ENCODE measurements around the gene CASR. TPM values are rescaled to one million over a fixed set of nuclear protein-coding genes. Genes with fewer than 3 reads are reported as not detected.
"Not testable (repeated sequence)": the region's sequence is repeated elsewhere in the genome, so short reads cannot be mapped to it uniquely, and the experiment has no call there.

The CASR gene
- total RNA-seq, 1 experiment from 2014 or later, result not detected

- no peaks in the 10 kb centered on the region for H3K36me3 ChIP-seq
- no peak overlapping the region for H3K27ac ChIP-seq
- H3K9me3 ChIP-seq (replicated peaks), result no peaks in the 10 kb centered on the region
- no peak overlapping the region for H3K4me3 ChIP-seq
- DNase-seq, result no peak
- no peaks in the 10 kb centered on the region for H3K27me3 ChIP-seq
- no peaks in the 10 kb centered on the region for H3K4me1 ChIP-seq
Measured at GRCh38 chr3:122189357-122189756, 5.9 kb downstream of the CASR start.

- DNase-seq, result no peak
- Histone ChIP-seq H3K27me3 (no peaks in the 10 kb centered on the region), H3K36me3 (no peaks in the 10 kb centered on the region), H3K4me1 (no peaks in the 10 kb centered on the region), H3K4me3 (no peak overlapping the region), H3K27ac (no peak overlapping the region), H3K9me3 (replicated peaks) (no peaks in the 10 kb centered on the region)
Measured at GRCh38 chr3:122190525-122190924, 7.1 kb downstream of the CASR start.

GRCh38 chr3:122198966-122199365 lies 15.5 kb downstream of the CASR start:
- H3K27me3 ChIP-seq, result no peaks in the 10 kb centered on the region
- no peaks in the 10 kb centered on the region for H3K9me3 ChIP-seq (replicated peaks)
- no peak overlapping the region for H3K4me3 ChIP-seq
- no peak overlapping the region for H3K27ac ChIP-seq
- no peak for DNase-seq
- H3K36me3 ChIP-seq, result no peaks in the 10 kb centered on the region
- H3K4me1 ChIP-seq, result no peaks in the 10 kb centered on the region

GRCh38 chr3:122199552-122199951 lies 16.1 kb downstream of the CASR start:
- Histone ChIP-seq H3K9me3 (replicated peaks) (no peaks in the 10 kb centered on the region), H3K27ac (no peak overlapping the region), H3K4me3 (no peak overlapping the region), H3K36me3 (no peaks in the 10 kb centered on the region), H3K4me1 (no peaks in the 10 kb centered on the region), H3K27me3 (no peaks in the 10 kb centered on the region)
- DNase-seq, result no peak

GRCh38 chr3:122200661-122201060 lies 17.2 kb downstream of the CASR start:
- H3K4me1 ChIP-seq, result no peaks in the 10 kb centered on the region
- H3K4me3 ChIP-seq, result no peak overlapping the region
- H3K27ac ChIP-seq, result no peak overlapping the region
- no peaks in the 10 kb centered on the region for H3K9me3 ChIP-seq (replicated peaks)
- H3K36me3 ChIP-seq, result no peaks in the 10 kb centered on the region
- H3K27me3 ChIP-seq, result no peaks in the 10 kb centered on the region
- DNase-seq, result no peak

GRCh38 chr3:122201476-122201875 lies 18.0 kb downstream of the CASR start:
- H3K27me3 ChIP-seq; DNase-seq; H3K4me1 ChIP-seq; H3K9me3 ChIP-seq (replicated peaks); H3K27ac ChIP-seq; H3K36me3 ChIP-seq; H3K4me3 ChIP-seq: not testable (repeated sequence)

GRCh38 chr3:122208579-122208978 lies 25.1 kb downstream of the CASR start:
- H3K4me1 ChIP-seq, result no peaks in the 10 kb centered on the region
- H3K4me3 ChIP-seq, result no peak overlapping the region
- no peaks in the 10 kb centered on the region for H3K36me3 ChIP-seq
- 0 out of 2 replicates have a peak, but pooled peaks cover 4% of the 10 kb centered on the region for H3K27me3 ChIP-seq
- H3K27ac ChIP-seq, result no peak overlapping the region
- DNase-seq, result no peak
- no peaks in the 10 kb centered on the region for H3K9me3 ChIP-seq (replicated peaks)

- Histone ChIP-seq H3K27ac (no peak overlapping the region), H3K9me3 (replicated peaks) (no peaks in the 10 kb centered on the region), H3K36me3 (no peaks in the 10 kb centered on the region)
Measured at GRCh38 chr3:122213650-122214049, 30.2 kb downstream of the CASR start.

GRCh38 chr3:122214711-122215110 lies 31.2 kb downstream of the CASR start:
- H3K9me3 ChIP-seq (replicated peaks), result no peaks in the 10 kb centered on the region
- H3K4me1 ChIP-seq, result no peaks in the 10 kb centered on the region
- no peaks in the 10 kb centered on the region for H3K36me3 ChIP-seq
- H3K27ac ChIP-seq, result no peak overlapping the region
- DNase-seq, result no peak
- H3K27me3 ChIP-seq, result no peaks in the 10 kb centered on the region
- no peak overlapping the region for H3K4me3 ChIP-seq

More at GRCh38 chr3:122213650-122214049, 30.2 kb downstream of the CASR start:
- Histone ChIP-seq H3K4me1 (no peaks in the 10 kb centered on the region), H3K27me3 (no peaks in the 10 kb centered on the region), H3K4me3 (no peak overlapping the region)
- no peak for DNase-seq

GRCh38 chr3:122215592-122216298 lies 32.3 kb downstream of the CASR start:
- H3K9me3 ChIP-seq (replicated peaks), result no peaks in the 10 kb centered on the region
- no peaks in the 10 kb centered on the region for H3K36me3 ChIP-seq
- no peak overlapping the region for H3K4me3 ChIP-seq
- no peak overlapping the region for H3K27ac ChIP-seq
- DNase-seq, result no peak
- H3K27me3 ChIP-seq, result no peaks in the 10 kb centered on the region
- no peaks in the 10 kb centered on the region for H3K4me1 ChIP-seq

GRCh38 chr3:122217901-122218300 lies 34.4 kb downstream of the CASR start:
- Histone ChIP-seq H3K27ac (no peak overlapping the region), H3K36me3 (no peaks in the 10 kb centered on the region), H3K9me3 (replicated peaks) (no peaks in the 10 kb centered on the region), H3K4me1 (no peaks in the 10 kb centered on the region), H3K4me3 (no peak overlapping the region), H3K27me3 (no peaks in the 10 kb centered on the region)
- DNase-seq, result no peak

GRCh38 chr3:122219242-122219872 lies 35.9 kb downstream of the CASR start:
- no peak overlapping the region for H3K27ac ChIP-seq

GRCh38 chr3:122227036-122227781 lies 43.7 kb downstream of the CASR start:
- Histone ChIP-seq H3K27ac (no peak overlapping the region), H3K27me3 (no peaks in the 10 kb centered on the region), H3K36me3 (no peaks in the 10 kb centered on the region), H3K4me1 (no peaks in the 10 kb centered on the region), H3K9me3 (replicated peaks) (no peaks in the 10 kb centered on the region), H3K4me3 (no peak overlapping the region)
- no peak for DNase-seq

More at GRCh38 chr3:122219242-122219872, 35.9 kb downstream of the CASR start:
- Histone ChIP-seq H3K36me3 (no peaks in the 10 kb centered on the region), H3K4me1 (no peaks in the 10 kb centered on the region), H3K4me3 (no peak overlapping the region), H3K27me3 (no peaks in the 10 kb centered on the region), H3K9me3 (replicated peaks) (no peaks in the 10 kb centered on the region)
- DNase-seq, result no peak

GRCh38 chr3:122230174-122230573 lies 46.7 kb downstream of the CASR start:
- no peaks in the 10 kb centered on the region for H3K27me3 ChIP-seq
- H3K27ac ChIP-seq, result no peak overlapping the region
- DNase-seq, result no peak
- no peaks in the 10 kb centered on the region for H3K4me1 ChIP-seq
- no peak overlapping the region for H3K4me3 ChIP-seq
- no peaks in the 10 kb centered on the region for H3K9me3 ChIP-seq (replicated peaks)
- H3K36me3 ChIP-seq, result no peaks in the 10 kb centered on the region

GRCh38 chr3:122231465-122232157 lies 48.1 kb downstream of the CASR start:
- DNase-seq, result no peak
- Histone ChIP-seq H3K9me3 (replicated peaks) (no peaks in the 10 kb centered on the region), H3K27me3 (no peaks in the 10 kb centered on the region), H3K4me1 (no peaks in the 10 kb centered on the region), H3K27ac (no peak overlapping the region), H3K4me3 (no peak overlapping the region), H3K36me3 (no peaks in the 10 kb centered on the region)
